B cell (primary cell): ENCODE results near the gene SIRPB2.

Experiments used
- CTCF ChIP-seq: fragments of 200-600 bp; IDR thresholded peaks from one replicate; pipeline ENCODE4 v1.8.0; 2022; ENCODE audit warnings: antibody characterized with exemption, mild to moderate bottlenecking
- EZH2 ChIP-seq: IDR thresholded peaks from 2 replicates; pipeline ENCODE4 v1.6.1; 2012; ENCODE audit warnings: borderline replicate concordance, low read depth, mild to moderate bottlenecking, moderate library complexity, low read length; ENCODE audit not compliant: insufficient read depth, poor library complexity, severe bottlenecking

- TF ChIP-seq EZH2 (no peak), CTCF (peak; percentile 100)
These were observed 12.5 kb upstream of the SIRPB2 start for GRCh38 chr20:1503564-1504227.
